GM18868 (cell line): ENCODE data around the gene SNRNP40.

Experiments used
- ATAC-seq: cut with Tn5 transposase; IDR thresholded peaks from one replicate; pipeline ENCODE4 v1.9.1; 2021; ENCODE audit warnings: mild to moderate bottlenecking, moderate library complexity; ENCODE audit not compliant: unreplicated experiment

The SNRNP40 gene

DNA sequence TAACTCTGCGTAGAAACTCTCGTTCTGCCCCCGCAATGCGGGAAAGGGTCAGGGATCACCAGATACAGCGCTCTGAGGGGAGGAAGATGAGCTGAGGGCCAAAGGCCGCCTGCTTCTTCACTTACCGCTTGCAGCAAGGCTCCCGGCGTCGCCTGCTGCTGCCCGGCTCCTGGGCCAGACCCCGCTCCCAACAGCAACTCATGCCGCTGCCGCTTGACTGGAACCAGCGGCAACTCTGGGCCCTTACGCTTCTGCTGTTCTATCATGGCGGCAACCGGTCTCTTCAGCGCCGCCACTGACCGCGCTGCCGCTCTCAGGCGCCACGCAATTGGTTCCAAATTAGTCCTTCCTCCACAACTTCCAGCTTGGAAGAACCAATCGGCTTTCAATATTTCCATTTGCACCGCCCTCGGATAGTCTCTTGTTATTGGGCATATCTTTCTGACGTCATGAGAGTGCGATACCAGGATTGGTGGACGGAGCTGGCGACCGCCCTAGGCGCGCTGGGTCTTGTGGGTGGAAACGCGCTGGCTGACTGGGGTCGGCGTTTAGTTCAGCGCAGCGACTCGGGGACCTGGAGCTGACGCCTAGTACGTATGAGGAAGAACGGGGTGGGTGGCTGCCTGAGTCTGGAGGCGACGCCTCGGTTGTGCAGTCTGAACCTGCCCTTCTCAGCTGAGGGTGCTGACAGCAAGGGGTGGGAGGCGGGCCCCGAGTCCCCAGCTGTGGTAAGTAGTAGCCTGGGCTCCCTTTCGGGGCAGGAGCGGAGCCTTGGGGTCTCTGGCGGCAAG is at the start of gene SNRNP40, which contains the start of gene ZCCHC17:
SNRNP40 (minus strand) TSS at position 303 of the 791 bp plus-strand sequence; CDS start at position 266, 37 bp downstream.
ZCCHC17 (plus strand) TSS at position 547 of the 791 bp plus-strand sequence. CDS start 13,067 bp downstream, outside the sequence.
- peak; percentile 97 for ATAC-seq

DNA sequence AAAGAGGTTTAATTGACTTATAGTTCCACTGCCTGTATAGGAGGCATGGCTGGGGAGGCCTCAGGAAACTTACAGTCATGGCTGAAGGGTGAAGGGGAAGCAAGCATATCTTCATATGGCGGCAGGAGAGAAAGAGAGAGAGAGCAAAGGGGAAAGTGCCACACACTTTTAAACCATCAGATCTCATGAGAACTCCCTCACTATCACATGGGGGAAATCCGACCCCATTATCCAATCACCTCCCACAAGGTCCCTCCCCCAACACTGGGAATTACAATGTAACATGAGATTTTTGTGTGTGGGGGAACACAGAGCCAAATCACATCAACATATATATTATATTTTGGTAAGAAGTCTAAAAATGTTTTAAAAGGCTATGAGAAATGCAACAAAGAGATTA is 49.0 kb upstream of the SNRNP40 start:
- no peak for ATAC-seq

DNA sequence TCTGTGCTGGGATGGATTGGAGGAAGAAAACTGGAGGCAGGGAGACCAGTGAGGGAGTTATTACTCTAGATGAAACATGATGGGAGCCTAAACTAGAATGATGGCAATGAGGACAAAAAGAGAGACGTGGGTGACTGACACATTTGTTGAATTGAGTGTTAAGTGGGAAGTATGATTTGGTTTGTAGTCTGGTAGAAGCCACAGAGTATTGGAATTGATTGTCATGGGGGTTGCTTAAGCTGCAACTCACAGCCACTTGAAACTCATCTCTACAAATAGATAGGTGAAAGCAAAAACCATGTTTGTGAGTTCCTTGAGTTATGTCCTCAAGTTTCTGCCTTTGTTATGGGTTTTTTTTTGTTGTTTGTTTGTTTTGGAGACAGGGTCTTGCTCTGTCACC is 47.9 kb upstream of the SNRNP40 start:
- ATAC-seq = no peak

DNA sequence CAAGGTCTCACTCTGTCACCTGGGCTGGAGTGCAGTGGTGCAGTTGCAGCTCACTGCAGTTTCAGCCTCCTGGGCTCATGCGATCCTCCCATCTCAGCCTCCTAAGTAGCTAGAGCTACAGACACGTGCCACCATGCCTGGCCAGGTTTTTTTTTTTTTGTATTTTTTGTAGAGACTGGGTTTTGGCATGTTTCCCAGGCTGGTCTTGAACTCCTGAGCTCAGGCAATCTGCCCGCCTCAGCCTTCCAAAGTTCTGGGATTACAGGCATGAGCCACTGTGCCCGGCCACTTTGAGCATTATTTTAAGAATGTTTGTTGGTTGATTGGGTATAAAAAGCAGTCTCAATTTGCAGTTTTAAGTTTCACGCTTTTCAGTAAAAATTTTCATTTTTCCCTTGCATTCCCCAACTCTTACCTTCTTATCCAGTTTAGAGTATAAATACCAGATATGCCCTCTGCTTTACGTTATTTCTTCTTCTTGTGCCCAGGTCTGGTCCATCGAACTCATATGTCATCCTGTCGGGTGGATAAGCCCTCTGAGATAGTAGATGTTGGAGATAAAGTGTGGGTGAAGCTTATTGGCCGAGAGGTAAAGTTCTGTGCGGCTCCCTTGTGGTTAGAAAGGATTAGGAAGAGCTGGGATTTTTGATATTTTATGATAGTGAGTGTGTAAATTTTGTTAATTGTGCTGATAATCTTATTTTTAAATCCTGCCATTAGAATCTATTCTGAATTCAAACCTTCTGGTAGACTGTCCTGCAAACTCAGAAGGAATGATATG is 40.3 kb upstream of the SNRNP40 start:
- ATAC-seq = no peak

DNA sequence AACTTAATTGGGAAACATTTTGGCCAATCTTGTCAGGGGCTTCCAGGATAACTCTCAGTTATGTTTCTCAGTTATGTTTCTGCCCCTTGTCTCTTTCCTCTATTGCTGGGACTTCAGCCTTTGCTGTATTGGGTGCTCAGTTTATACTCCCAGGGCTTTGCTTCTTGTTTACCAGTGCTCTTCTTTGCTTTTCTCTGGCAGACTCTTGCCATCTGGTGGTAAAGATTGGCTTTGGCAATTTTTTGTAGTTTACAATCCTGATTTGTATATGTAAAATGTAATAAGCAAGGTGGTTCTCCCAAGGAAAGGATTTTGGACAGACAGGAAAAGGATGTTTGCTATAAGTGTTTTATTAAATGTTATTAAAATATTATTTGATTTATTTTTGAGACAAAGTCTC is 38.4 kb upstream of the SNRNP40 start:
- no peak for ATAC-seq

DNA sequence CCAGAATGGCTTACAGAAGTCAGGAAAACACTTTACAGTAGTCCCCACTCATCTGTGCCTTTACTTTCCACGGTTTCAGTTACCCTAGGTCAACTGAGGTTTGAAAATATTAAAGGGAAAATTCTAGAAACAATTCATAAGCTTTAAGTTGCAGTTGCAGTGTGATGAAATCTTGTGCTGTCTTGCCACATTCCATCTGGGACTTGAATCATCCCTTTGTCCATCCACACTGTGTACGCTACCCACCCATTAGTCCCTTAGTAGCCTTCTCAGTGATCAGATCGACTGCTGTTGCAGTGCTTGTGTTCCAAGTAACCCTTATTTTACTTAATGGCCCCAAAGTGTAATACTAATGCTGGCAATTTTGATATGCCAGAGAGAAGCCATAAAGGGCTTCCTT is 30.8 kb upstream of the SNRNP40 start:
- no peak for ATAC-seq

DNA sequence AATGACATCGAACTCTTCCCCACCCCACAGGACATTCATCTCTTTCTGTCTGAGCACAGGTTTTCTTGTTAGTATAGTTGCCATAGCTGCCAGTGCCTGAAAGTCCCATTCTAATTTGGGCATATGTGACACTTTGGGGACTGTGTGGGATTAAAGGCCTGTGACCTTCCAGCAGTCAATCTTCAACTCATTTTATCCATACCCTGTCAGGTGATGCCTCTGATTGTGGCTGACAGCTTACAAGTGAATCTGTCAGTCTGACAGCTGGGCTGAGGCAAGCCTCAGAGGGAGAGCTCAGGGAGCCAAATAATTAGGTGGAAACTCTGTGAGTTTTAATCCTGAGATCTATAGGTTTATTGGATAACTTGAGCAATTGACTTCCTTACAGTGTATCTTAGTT is 29.9 kb upstream of the SNRNP40 start:
- ATAC-seq = no peak

DNA sequence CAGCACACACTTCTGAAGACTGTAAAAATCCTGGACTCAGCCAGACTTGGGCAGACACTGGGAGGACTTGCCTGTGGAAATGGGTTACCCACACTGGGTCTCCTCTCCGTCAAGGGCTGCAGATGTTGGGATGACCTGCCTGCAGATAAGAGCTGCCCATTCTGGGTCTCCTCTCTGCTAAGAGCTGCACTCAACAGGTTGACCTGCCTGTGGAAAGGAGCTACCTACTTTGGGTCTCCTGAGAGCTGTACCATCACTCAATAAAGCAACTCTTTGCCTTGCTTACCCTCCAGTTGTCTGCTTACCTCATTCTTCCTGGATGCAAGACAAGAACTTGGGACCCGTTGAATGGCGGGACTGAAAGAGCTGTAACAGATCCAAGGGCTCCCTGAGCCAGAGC is 28.4 kb upstream of the SNRNP40 start:
- ATAC-seq = no peak

DNA sequence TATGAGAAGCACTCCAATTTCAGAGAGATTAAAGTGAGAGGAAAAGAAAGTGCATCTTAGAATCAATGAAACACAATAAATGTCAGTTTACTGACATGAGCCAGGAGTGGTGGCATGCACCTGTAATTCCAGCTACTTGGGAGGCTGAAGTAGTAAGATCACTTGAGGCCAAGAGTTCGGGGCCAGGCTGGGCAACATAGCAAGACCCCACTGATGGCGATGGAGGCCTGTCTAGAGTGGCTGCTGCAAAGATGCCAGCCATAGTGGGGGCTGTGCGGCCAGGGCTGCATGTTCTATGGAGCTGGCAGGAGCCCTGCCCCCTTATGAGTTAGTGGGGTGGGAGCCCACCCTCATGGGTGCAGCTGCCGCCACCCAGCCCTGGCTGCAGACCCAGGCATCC is 27.5 kb upstream of the SNRNP40 start:
- ATAC-seq = no peak

DNA sequence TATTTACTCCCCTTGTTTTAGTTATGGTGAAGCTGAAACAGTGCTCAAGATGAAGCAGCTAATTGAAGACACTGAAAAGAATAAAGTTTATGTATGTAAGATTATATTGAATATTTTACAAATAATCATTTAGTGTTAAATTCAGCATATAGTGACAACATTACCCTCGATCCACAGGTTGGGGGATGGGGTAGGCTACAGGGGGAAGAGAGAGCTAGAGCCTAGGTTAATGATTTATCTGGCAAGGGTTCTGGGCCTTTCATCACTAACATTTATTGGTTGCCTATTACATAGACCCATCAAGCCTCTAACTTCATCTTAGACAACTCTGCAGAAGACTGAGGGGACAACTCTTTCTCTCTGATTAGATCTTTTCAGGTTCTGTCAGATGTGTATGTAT is 21.6 kb upstream of the SNRNP40 start:
- no peak for ATAC-seq

DNA sequence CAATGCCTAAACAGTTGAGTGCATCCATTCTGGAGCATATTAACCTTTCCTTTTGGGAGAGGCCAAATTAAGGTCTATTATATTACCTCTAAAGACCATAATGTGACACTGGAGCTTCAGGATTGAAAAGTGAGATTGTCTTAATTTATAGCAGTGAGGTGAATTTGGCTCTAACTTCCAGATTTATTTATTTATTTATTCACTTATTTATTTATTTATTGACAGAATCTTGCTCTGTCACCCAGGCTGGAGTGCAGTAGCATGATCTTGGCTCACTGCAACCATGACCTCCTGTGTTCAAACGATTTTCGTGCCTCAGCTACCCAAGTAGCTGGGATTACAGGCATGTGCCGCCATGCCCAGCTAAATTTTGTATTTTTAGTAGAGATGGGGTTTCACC is 19.3 kb upstream of the SNRNP40 start:
- ATAC-seq = no peak

DNA sequence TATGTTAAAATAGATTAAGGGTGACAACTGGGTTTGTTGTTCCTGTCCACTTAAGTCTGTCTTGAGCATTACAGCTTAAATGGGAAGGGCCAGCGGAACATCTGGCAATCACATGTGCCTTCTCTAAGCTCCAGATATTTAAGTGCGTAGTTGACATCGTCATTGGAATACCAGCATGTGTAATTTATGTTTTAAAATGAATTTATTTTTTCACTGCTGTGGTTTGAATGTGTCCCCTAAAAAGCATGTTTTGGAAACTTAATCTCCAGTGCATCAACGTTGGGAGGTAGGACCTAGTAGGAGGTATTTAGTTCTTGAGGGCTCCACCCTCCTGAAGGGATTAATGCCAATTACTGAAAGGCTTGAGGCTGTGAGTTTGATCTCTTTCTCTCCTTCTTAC is 13.6 kb upstream of the SNRNP40 start:
- no peak for ATAC-seq

DNA sequence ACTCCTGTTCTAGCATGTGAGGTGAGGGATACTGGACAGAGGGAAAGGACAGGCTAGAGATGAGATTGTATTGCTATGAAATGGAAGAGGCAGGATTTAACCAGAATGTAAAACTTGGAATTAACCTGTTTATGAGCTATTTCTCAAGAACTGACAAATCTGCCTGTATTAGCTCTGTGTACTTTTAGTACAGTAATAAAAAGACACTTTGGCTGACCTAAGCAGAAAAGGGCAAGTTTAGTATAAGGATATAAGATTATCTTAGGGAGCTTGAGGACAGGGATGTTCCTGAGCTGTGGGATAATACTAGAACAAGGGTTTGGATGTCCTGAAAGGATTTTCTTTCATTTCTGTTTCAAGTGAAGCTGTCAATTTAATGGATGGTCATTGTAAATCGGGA is 11.4 kb upstream of the SNRNP40 start:
- ATAC-seq = no peak

DNA sequence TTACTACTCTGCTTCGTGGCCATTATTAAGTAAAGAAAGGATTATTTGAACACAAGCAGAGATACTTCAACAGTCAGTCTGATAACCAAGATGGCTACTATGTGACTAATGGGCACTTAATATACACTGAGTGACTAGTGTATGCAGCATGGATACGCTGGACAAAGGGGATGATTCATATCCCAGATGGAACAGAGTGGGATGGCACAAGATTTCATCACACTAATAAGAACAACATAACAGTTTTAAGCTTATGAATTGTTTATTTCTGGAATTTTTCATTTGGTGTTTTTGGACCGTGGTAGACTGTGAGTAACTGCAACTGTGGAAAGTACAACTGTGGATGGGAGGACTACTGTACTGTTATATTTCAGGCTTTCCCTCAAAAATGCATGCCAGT is 9.7 kb upstream of the SNRNP40 start:
- ATAC-seq = no peak

DNA sequence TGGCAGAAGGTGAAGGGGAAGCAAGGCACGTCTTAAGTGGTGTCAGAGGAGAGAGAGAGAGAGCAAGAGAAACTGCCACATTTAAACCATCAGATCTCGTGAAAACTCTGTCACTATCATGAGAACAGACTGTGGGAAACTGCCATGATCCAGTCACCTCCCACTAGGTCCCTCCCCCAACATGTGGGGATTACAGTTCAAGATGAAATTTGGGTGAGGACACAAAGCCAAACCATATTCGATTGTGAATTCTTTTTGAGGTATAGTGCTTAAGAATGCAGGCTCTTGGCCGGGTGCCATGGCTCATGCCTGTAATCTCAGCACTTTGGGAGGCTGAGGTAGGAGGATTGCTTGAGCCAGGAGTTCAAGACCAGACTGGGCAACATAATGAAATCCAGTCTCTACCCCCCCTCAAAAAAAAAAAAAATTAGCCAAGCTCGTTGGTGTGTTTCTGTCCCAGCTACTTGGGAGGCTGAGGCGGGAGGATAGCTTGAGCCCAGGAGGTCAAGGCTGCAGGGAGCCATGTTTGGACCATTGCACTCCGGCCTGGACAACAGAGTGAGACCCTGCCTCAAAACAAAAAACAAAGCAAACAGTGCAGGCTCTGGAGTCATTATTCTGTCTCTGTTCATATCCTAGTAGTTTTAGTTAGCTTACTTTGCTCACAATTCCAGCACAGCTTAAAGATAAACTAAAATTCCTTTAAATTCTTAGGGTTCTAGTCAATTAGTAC is 6.3 kb upstream of the SNRNP40 start:
- no peak for ATAC-seq

DNA sequence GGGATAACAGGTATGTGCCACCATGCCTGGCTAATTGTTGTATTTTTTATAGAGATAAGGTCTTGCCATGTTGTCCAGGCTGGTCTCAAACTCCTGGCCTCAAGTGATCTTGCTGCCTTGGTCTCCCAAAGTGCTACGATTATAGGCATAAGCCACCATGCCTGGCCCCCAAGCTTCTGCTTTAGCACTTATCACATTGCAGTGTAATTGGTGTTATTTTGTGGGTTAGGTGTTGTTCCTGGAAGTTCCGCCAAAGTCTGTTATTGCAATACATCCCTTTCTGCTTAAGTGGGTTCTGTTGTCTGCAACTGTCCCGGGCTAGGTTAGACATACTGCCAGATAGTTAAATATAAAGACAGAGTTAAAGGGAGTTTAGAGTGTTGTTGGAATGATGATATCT is 3.6 kb upstream of the SNRNP40 start:
- no peak for ATAC-seq

DNA sequence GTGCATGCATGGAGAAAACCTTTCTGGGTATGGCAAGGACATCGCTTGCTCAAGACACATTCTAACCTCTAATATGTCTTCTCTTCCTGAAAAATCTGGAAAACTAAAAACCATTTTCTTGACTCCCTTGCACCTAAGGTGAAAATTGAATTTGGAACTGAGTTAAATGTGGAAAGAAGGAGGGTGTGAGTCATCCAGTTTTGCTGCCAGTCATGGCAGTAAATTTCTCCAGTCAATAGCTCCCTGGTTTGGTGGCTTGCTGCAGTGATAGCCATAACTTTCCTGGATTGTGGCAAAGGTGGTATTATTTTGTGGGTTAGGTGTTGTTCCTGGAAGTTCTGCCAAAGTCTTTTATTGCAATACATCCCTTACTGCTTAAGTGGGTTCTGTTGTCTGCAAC is 2.8 kb upstream of the SNRNP40 start:
- ATAC-seq = no peak

DNA sequence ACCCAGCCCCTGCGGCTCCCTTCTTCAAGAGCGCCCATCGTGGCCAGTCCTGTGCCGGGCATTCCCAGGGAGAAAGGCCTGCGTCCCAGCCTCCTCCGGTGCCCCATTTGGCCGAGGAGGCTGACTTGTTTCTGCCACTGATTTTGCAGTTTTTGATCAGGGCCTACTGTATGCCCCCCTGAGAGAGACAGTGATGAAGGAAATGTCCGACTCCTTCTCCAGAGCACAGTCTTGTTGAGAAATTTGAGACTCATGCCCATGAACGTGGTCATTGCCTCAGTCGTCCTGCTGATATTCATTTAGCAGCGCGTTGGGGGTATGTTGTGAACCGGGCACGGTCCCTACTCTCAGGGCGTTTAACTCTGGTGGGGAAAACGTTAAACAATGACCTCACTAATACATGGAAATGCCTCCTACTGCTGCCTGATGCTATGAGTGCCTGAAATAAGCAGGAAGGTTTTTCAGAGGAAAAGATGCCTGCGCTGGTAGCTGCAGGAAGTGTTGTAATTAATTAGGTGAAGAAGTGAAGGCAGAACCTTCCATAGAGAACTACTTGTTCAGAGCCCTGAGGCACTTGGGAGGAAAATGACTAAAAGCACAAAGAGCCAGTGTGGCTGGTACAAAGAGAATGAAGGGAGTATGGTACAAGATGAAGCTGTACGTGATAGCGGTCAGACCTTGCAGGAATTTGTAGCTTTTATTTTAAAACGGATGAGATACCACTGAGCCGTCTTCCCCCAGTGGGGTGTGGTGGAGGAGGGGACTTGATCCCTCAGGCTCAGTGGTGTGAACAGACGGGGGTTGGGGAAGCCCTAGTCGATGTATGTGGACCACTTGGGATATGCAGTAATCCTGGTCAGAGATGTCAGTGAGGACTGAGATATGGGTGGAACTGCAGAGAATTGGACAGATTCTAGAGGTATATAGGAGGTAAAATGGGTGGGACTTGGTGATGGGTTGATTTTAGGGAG is 974 bp upstream of the SNRNP40 start:
- ATAC-seq = no peak

DNA sequence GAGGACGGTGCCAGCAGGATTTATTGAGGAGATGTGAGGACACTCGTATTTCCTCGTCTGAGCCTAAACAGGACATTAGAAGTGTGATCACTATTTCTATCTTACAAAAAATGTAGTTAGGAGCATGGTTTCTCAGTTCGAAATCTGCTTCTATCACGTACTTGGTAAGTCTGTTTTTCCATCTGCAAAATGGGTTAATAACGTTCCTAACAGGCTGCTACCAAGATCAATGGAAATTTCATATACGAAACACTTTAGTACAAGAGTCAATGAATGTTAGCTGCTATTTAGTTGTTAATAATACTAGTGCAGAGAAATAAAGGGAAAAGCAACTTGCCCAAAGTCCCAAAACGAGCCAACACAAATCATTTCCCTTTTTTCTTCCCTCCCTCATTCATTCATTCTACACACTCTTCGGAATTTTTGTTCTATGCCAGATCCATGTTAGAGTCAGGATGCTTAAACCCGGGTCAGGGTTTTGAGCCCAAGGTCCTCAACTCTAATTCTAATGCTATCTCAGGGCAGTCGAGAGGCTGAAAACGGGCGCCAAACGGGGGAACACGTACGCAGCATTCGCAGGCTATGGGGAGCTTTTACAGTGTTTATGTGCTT is 608 bp downstream of the SNRNP40 start:
- no peak for ATAC-seq

DNA sequence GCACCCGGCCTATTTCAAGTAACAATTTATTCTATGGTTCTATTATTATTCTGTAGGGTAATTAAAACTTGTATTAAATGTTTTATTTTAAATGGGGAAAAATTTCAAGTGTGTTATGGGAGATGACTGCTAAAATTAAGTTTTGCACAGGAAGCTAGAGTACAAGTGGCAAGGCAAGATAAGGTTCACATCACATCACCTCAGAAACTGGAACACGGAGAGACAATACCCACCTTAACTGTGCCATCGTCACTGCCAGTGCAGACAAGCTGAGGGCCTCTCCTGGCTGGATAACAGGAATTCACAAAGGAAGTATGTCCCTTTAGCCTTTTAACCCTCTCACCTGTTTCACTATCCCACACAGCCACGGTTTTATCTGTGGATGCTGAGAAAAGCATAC is 7.6 kb downstream of the SNRNP40 start:
- ATAC-seq = no peak
